ENCODE measurements around the gene SLC39A6.
"Not testable (repeated sequence)": the region's sequence is repeated elsewhere in the genome, so short reads cannot be mapped to it uniquely, and the experiment has no call there.

Gene SLC39A6

GRCh38 chr18:36096955-36097354, 32.2 kb downstream of the SLC39A6 start:
- Histone ChIP-seq H3K27me3 (ENCODE audit: insufficient read depth, low read length, poor library complexity, severe bottlenecking) (no peaks in the 10 kb centered on the region), H3K9me2 (replicated peaks; ENCODE audit: low read depth, low read length) (no peaks in the 10 kb centered on the region), H3K9ac (ENCODE audit: low read depth, low read length, poor library complexity, severe bottlenecking) (no peak overlapping the region), H3K9me3 (ENCODE audit: insufficient read depth, low read depth, low read length) (peaks cover 4% of the 10 kb centered on the region; the same call in 1 of the 2 replicates), H3F3A (ENCODE audit: low read depth) (no peaks in the 10 kb centered on the region), H2AFZ (ENCODE audit: low read length) (no peak overlapping the region), H4K20me1 (ENCODE audit: insufficient read depth, low read length, poor library complexity, severe bottlenecking) (no peaks in the 10 kb centered on the region), H3K4me1 (ENCODE audit: insufficient read depth, low read length, poor library complexity, severe bottlenecking) (peaks cover 10% of the 10 kb centered on the region), H3K4me2 (ENCODE audit: low read depth, low read length, poor library complexity, severe bottlenecking) (no peak overlapping the region), H3K4me3 (ENCODE audit: low read length, poor library complexity, severe bottlenecking) (no peak overlapping the region), H3K79me2 (ENCODE audit: insufficient read depth, low read length) (no peaks in the 10 kb centered on the region), H3K36me3 (ENCODE audit: insufficient read depth, low read length) (no peaks in the 10 kb centered on the region)
- TF ChIP-seq EZH2phosphoT487 (IDR thresholded peaks at IDR 0.05; ENCODE audit: borderline replicate concordance), result no peak
- no peak for TF ChIP-seq CTCF (conservative IDR thresholded peaks at IDR 0.05; ENCODE audit: low read length)

- no peaks in the 10 kb centered on the region for H4K20me1 ChIP-seq (ENCODE audit: insufficient read depth, low read length, poor library complexity, severe bottlenecking)
- H3K79me2 ChIP-seq (ENCODE audit: insufficient read depth, low read length), result no peaks in the 10 kb centered on the region
- H2AFZ ChIP-seq (ENCODE audit: low read length), result no peak overlapping the region
- TF ChIP-seq CTCF (conservative IDR thresholded peaks at IDR 0.05; ENCODE audit: low read length), result peak; percentile 78
- no peak for TF ChIP-seq EZH2phosphoT487 (IDR thresholded peaks at IDR 0.05; ENCODE audit: borderline replicate concordance)
- no peaks in the 10 kb centered on the region for H3K9me2 ChIP-seq (replicated peaks; ENCODE audit: low read depth, low read length)
- H3K36me3 ChIP-seq (ENCODE audit: insufficient read depth, low read length), result no peaks in the 10 kb centered on the region
- H3K4me3 ChIP-seq (ENCODE audit: low read length, poor library complexity, severe bottlenecking), result no peak overlapping the region
- no peak overlapping the region for H3K9ac ChIP-seq (ENCODE audit: low read depth, low read length, poor library complexity, severe bottlenecking)
- H3F3A ChIP-seq (ENCODE audit: low read depth), result no peaks in the 10 kb centered on the region
- H3K9me3 ChIP-seq (ENCODE audit: insufficient read depth, low read depth, low read length), result no peaks in the 10 kb centered on the region
- H3K4me2 ChIP-seq (ENCODE audit: low read depth, low read length, poor library complexity, severe bottlenecking), result no peak overlapping the region
- peaks cover 10% of the 10 kb centered on the region for H3K4me1 ChIP-seq (ENCODE audit: insufficient read depth, low read length, poor library complexity, severe bottlenecking)
- no peaks in the 10 kb centered on the region for H3K27me3 ChIP-seq (ENCODE audit: insufficient read depth, low read length, poor library complexity, severe bottlenecking)
Measured at GRCh38 chr18:36095936-36096519, 33.1 kb downstream of the SLC39A6 start.

- H3K9me2 ChIP-seq (replicated peaks; ENCODE audit: low read depth, low read length), result no peaks in the 10 kb centered on the region
- H3K27me3 ChIP-seq (ENCODE audit: insufficient read depth, low read length, poor library complexity, severe bottlenecking), result no peaks in the 10 kb centered on the region
- no peaks in the 10 kb centered on the region for H3K79me2 ChIP-seq (ENCODE audit: insufficient read depth, low read length)
- H2AFZ ChIP-seq (ENCODE audit: low read length), result no peak overlapping the region
- no peak overlapping the region for H3K4me2 ChIP-seq (ENCODE audit: low read depth, low read length, poor library complexity, severe bottlenecking)
- no peak overlapping the region for H3K4me3 ChIP-seq (ENCODE audit: low read length, poor library complexity, severe bottlenecking)
- H3K9me3 ChIP-seq (ENCODE audit: insufficient read depth, low read depth, low read length), result no peaks in the 10 kb centered on the region
- H4K20me1 ChIP-seq (ENCODE audit: insufficient read depth, low read length, poor library complexity, severe bottlenecking), result no peaks in the 10 kb centered on the region
- H3F3A ChIP-seq (ENCODE audit: low read depth), result no peaks in the 10 kb centered on the region
- TF ChIP-seq EZH2phosphoT487 (IDR thresholded peaks at IDR 0.05; ENCODE audit: borderline replicate concordance) (no peak), CTCF (conservative IDR thresholded peaks at IDR 0.05; ENCODE audit: low read length) (no peak)
- H3K9ac ChIP-seq (ENCODE audit: low read depth, low read length, poor library complexity, severe bottlenecking), result no peak overlapping the region
- H3K36me3 ChIP-seq (ENCODE audit: insufficient read depth, low read length), result no peaks in the 10 kb centered on the region
- H3K4me1 ChIP-seq (ENCODE audit: insufficient read depth, low read length, poor library complexity, severe bottlenecking), result peaks cover 10% of the 10 kb centered on the region
Measured at GRCh38 chr18:36094431-36094830, 34.7 kb downstream of the SLC39A6 start.

- not testable (repeated sequence) for H3K79me2 ChIP-seq (ENCODE audit: insufficient read depth, low read length); H3K9me2 ChIP-seq (replicated peaks; ENCODE audit: low read depth, low read length)
Measured at GRCh38 chr18:36092116-36092515, 37.0 kb downstream of the SLC39A6 start.

More at GRCh38 chr18:36092116-36092515, 37.0 kb downstream of the SLC39A6 start:
- not testable (repeated sequence) for H3K27me3 ChIP-seq (ENCODE audit: insufficient read depth, low read length, poor library complexity, severe bottlenecking); H3F3A ChIP-seq (ENCODE audit: low read depth); H3K9me3 ChIP-seq (ENCODE audit: insufficient read depth, low read depth, low read length); H3K9ac ChIP-seq (ENCODE audit: low read depth, low read length, poor library complexity, severe bottlenecking); H4K20me1 ChIP-seq (ENCODE audit: insufficient read depth, low read length, poor library complexity, severe bottlenecking); H3K36me3 ChIP-seq (ENCODE audit: insufficient read depth, low read length); H2AFZ ChIP-seq (ENCODE audit: low read length); H3K4me3 ChIP-seq (ENCODE audit: low read length, poor library complexity, severe bottlenecking)
- peaks cover 10% of the 10 kb centered on the region for H3K4me1 ChIP-seq (ENCODE audit: insufficient read depth, low read length, poor library complexity, severe bottlenecking)
- peak overlapping the region; percentile 42 for H3K4me2 ChIP-seq (ENCODE audit: low read depth, low read length, poor library complexity, severe bottlenecking)

All from Loucy (cell line).